Kidney glomerular epithelial cell (primary cell): ENCODE measurements around the gene PPP3CA.
A peak's percentile ranks its signal among the peaks of the same experiment; 100 is the strongest.
"Not testable (repeated sequence)": the region's sequence is repeated elsewhere in the genome, so short reads cannot be mapped to it uniquely, and the experiment has no call there.

Experiments used
- DNase-seq: peaks from one replicate; lab custom pipeline; 2025; lab: John Stamatoyannopoulos, UW

PPP3CA gene

DNA sequence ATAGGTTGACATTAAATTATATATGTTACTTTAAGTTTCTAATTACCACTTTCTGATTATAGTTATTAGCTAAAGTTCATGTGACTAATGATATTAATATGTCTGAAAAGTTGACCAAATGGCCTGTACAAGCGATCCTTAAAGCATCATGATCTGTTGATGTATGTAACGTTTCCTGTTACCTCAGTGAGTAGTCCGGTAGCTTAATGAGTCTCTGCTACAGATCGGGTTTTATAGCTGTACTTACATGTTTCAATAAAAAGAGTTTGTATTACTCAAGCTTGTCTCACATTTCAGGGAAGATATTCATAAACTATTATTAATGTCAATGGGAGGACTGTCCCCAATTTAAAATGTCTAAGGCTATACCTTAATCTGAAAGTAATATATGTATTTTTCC lies 246.3 kb downstream of the PPP3CA start:
- no peak for DNase-seq

DNA sequence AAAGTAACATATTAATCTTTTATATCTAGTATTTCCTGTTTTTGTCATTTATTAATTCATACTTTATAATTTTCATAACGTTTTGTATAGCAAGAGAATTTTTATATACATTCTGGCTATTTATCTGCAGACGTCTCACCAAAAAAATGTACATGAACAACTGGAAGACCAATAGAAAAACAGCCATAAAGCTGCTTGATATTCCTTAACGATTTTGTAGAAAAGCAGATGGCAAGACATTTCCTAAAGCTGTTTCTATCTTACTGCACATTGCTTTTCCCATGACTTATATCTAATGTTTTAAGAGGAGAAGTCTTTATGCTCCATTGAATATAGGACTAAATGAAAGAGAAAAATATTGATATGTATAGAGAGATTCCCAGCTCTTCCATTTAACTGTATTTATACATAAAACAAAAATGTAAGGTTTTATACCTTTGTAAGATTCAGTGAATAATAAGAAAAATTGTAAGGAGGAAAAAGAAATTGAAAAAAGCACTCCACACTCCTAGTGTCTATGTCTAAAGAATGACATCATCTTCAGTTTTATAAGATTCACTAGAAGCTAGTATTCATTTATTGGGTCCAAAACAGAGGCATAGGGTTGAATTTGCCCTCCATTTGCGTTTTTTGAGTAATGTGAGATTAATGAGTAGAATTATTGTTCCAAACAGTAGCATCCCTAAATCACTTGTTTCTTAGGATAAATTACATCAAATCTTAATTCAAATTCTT lies 248.5 kb downstream of the PPP3CA start:
- no peak for DNase-seq

DNA sequence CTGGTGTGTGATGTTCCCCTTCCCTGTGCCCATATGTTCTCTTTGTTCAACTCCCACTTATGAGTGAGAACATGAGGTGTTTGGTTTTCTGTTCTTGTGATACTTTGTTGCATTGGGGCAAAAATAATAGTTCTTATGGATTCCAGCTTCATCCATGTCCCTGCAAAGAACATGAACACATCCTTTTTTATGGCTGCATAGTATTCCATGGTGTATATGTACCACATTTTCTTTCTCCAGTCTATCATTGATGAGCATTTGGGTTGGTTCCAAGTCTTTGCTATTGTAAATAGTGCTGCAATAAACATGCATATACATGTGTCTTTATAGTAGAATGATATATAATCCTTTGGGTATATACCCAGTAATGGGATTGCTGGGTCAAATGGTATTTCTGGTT lies 254.7 kb downstream of the PPP3CA start:
- not testable (repeated sequence) for DNase-seq

DNA sequence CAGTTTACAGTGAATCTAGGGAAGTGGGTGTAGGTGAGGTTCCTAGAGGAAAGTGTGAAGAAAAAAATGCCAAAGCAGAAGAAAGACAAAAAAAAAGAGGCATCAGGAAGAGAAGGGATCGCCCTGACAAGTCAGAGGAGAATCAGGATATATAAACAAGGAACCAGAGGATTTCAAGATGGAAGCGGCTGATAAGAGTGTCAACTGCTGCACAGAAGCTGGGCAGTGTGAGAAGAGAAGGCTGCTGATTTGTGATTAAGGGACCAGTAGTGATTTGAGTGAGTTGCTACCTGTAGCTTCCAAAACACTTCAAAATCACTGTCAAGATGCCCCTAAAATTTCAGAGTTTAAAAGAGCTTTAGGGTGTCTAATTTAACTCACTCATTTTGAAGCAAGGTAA lies 258.2 kb downstream of the PPP3CA start:
- DNase-seq = no peak

DNA sequence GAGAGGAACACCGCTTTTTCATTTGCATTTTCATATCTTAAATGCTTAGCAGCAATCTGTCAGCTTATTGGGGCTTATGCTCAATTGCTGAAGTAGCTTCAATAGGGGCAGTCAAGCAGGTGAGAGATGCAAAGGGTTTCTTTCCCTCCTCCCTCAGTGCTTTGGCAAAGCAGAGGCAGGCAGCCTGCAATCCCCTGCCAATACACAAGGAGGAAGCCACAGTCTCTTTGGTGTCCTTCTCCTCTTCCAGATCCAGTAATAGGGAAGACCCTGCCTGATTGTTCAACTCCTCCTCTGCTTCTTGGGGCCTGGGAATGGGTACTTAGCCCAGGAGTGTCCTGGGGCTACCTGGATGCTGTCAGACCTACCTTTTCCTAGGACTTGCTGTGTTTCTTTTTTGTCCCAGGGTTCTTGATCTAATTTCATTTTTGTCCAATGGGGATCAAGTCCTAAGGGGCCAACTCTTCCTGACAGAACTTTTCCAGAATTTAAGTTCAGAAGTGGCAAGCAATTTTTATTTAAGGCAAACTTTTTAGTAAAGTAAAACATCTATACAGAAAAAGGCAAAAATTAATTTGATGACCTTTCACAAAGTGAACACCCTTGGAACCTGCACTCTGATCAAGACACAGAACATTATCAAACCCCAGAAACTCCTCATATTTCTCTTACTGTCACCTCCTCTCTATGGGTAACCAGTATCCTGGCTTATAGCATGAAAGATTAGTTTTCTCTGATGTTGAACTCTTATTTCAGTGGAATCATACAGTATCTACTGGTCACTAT lies 260.3 kb downstream of the PPP3CA start:
- no peak for DNase-seq

DNA sequence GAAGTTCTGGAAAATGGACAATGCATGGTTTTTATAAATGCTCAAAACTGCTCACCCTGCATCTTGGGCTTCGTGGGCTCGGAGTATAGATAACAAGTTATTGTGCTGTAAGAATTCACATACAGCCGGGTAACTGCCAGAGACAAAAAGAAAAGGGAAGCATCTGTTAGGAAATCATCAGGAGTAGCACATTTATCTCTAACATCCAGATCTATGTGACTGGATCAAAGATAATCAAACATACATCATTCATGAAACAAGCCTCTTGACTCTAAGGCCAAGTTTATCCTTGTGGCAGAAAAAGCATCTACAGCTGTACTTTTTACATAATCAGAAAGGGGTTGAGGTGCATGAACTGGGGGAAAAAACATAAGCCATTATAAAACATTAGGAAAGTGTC lies 264.2 kb downstream of the PPP3CA start:
- no peak for DNase-seq

DNA sequence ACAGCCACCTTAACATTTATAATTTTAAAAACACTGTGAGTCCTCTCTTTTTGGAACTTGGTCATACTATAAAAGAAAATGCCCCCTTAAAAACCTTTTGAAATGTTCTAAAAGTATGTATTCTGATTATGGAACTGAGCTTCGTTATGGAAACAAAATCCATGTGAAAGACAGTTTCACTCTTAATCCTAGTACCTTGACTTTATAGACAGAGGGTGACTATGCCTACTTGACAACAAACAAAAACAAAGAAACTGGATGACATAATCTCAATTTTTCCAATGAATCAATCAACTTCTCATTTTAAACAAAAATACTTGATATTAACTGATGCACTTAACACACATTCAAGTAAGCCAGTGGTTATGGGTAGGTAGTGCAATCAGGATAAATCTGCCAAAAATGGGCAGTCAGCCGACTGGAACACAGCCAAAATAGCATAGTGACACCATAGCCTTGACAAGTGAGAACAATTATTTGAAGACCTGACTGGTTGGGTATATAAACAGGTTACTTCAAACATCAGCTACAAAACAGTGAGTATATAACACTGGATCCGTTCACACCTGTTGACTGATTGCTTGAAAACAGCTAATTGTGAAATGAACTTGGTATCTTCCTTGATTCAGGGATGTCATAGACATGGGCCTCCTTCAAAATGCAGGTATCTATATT lies 265.5 kb downstream of the PPP3CA start:
- no peak for DNase-seq

DNA sequence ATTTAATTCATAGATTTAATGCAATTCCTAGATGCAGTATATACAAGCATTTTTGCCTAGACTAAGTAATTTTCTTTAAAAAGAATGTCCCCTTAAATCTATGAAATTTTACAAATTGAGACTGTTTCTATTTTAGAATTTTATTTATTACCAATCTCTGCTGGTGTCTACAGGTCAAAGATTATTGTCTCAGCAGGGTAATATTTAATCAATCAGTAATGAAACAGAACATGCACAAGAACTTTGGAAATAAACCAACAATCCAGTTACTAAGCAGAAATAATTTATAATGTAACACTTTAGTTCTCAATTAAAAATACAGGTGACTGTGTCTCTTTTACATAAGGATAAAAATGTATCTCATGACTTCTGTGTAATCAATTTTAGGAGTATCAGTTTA lies 266.2 kb downstream of the PPP3CA start:
- no peak for DNase-seq

DNA sequence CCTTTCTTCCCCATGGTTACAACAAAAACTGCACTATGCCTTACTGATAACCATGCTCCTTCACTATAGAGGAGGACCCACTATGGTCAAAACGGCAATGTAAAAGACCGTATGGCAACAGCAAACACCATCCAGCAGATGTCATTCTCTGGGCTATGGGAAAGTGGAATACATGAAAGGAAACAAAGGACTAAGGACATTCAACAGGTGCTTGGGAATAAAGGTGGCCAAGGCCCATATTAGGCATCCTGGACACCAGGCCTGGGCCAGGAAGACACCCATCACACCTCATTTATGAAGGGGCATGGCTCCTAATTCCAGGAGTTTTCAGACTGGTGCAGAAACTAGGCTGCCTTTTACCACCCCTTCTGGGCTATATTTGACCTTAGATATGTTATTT lies 268.4 kb downstream of the PPP3CA start:
- DNase-seq = no peak

DNA sequence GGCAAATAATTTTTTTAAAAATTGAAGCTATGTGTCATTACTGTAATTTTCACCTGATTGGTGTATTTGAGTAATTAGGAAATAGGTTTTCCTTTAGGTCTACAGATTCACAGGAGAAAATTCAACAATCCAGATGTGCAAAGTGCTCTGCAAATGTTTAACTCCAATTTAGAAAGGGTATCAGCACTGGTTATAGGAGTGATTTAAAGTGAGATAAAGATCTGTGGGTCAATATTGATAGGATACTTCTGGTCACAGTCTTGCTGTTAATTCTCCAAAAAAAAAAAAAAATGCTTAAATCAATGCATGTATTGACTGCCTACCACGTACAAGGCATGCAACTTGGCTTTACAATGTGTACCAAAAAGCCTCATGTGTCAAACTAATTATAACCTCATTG lies 271.3 kb downstream of the PPP3CA start:
- DNase-seq = no peak

DNA sequence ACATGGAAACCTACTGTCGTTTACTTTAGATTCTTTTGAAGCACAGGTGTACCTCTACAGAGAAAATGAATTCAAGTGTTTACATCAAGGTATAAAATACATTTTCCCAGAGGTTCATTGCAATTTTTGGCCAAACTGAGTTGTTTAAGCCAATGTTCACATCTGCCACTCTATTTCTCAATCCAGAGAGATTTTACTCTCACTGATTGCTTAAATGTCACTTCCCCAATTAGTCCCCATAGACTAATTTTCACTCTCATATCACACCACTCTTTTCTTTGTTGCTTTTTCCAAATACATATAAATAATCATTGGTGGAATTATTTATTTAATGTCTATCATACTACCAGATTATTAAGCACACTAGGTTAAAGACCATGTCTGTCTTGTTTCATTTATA lies 271.8 kb downstream of the PPP3CA start:
- DNase-seq = no peak

DNA sequence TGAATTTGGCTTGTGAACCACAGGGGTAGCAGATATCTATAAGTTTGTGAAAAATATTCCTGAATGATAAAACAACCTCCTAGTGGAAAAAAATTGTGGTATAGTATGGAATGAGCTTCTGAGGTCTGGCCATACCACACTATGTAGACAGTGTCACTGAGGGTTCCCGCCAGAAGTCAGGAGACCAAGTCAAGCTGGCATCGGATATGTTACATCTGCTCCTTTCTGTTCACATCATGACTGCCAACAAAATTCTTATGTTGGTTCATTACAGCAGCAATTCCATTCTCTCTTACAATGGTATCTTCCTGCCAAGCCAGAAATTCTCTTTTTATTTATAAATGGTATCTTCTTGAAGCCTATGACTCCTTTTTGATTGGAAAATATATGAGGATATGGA lies 273.0 kb downstream of the PPP3CA start:
- no peak for DNase-seq

DNA sequence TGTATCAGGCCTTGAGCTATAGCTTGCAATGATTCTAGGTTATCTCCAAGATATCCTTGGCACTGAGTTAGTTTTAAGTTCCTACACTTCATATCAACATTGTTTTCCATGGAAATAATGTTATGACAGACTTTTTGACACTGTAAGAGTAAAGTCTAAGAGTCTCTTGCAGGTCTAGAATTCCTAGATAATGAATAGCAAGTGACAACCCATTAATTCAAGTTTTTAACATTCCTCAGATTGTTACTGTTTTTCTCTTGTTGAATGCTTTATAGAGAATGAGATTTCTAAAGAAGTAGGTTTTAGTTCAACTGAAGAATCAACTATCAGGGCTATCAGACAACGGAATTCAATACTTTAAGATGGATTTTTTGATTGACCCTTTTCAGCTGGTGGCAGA lies 276.1 kb downstream of the PPP3CA start:
- peak; percentile 9 for DNase-seq

DNA sequence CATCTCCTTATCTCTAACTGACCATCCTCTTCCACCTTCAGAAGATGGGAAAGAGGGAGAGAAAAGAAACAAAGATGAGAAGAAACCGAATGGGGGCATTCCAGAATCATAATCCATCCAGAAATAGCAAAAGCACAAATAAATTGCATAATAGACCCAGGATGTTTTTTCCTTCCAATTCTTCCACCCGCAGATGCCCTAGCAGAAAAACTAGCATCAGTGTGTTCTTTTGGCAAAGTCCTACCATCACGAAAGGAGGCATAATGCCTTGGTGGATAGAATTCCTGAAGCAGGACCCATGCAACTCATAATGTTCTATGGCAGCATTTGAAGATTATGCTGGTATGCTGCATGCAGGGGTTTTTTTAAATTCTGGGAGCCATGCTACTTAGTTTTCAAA lies 279.2 kb downstream of the PPP3CA start:
- DNase-seq = no peak

DNA sequence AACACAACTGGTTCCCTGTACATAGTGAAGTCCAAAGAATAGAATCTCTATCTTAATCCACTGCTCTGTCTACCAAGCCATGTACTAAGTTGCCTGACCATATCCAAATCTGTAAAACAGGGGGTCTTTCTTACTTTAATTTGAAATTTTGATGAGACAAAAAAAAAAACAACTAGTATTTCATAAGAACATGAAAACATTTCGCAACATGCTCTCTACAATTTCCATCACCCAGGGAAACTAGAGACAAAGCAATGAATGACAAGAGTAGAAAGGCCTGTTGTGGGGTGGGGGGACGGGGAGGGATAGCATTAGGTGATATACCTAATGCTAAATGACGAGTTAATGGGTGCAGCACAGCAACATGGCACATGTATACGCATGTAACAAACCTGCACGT lies 279.9 kb downstream of the PPP3CA start:
- no peak for DNase-seq

DNA sequence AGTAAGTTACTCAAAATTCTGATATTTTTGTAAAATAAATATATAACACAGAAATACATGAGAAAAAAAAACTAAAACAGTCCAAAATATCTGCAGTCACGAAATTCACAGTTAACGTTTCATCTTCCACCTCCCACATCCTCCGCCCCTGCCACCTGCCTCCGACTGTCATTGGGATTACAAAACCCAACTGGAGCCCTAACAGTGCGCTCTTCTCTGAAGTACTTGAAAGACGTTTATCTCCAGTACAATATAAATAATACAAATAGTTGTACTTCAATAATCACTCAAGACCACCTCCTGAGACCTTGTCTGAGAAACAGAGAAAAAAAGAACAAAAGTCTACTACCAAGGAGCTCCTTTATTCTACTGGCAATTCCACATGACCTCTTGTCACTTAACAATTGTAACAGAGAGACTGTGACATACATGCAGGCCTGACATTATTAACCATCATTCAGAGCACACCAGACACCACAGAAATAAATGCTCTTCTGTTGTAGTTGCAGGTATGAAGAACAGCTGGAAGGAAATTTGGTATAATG lies 280.6 kb downstream of the PPP3CA start:
- no peak for DNase-seq

DNA sequence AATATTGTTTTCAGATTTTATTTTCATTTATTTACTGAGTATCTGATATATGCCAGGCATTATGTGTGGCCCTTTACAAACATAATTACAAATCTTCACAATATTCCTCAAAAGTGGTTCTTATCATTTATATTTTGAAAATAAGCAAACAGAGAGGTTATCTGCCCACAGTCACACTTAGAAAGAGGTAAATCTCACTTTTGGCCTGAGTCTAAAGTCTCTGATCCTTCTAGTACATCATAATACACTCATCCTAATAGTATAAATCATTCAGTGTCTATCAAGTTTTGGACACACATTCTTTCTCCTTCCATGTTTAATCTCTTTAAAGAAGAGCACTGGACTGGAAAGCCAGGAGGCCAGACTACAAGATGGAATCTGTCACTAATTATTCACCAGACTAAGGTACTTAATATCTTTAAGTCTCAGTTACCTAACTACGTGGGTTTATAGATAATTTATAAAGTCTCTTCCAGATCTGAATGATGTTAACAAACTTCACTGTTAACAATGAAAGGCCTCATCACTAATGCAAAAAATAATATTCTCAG lies 281.3 kb downstream of the PPP3CA start:
- peak; percentile 28 for DNase-seq

DNA sequence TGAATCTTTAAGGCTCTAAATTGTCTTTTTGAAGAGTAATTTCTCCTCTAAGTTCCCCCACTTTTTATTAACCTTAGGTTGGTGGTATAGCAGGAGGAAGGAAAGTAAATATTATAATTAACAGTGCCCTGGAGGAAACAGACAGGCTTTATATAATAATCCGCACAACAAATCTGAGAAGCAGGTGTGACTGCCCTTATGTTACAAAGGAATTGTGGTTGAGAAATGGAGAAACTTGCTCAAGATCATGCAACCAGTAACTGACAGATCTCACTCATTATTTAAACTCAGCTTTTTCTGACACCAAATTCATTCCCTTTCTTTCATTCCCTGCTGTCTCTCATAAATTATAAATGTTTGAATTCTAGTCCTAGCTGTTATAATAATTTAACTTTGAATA lies 282.0 kb downstream of the PPP3CA start:
- DNase-seq = no peak

DNA sequence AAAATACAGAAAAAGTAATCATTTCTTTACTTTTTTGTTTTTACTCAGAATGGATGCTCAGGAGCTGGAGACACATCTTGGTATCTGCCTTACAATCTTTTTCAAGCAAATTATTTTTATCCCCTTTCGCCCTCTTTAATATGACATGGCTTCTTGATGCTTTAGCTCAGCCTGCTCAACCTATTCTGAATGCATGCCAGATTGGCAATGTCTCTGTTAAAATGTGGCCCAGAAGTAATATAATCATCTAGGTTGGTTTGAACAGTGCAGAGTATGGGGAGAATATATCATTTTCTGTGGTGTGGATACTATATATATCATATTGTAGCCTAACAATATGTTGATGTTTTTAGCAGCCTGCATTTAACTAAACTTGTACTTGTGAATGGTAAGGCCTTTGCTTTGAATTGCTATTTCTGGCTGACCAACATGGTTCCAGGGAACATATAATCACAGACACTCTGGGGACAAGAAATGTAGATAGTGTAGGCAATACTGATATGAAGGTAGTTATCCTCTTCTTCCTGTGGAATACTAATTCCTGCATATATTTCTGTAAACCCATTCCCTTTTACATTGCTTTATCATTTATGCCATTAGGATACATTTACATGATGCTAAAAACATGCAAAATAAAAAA lies 282.7 kb downstream of the PPP3CA start:
- no peak for DNase-seq

DNA sequence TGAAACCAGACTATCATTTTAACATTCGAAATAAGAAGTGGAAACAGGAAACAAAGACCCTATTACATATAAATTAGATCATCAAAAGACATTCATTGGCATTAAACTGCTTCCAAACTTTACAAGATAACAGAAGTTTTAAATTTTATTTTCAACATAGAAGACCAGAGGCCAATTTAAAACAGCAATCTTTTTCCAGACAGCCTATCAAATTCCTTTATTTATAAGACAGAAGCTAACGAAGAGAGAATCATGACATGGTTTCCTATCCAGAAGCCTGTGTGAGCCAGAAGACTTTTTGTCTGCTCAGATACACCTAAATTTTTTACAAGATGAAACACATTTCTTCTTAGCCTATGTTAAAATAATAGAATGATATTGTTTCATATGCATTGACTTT lies 291.9 kb downstream of the PPP3CA start:
- DNase-seq = no peak

DNA sequence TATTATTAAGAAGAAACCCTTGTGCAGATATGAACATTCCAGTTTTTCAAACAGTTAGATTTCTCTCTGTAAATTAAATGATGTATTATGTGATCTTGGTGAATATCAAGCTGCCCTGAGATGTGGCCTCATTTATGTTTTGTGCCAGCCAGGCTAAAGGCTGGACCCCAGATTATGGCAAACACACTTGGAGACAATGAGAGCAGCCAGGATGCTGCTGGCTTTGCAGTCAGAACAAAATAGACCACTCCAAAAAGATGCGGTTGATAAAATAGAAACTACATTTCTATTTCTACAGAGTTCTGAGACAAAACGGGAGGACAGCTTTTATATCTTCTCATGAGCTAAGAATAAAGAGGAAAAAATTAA lies 296.5 kb downstream of the PPP3CA start:
- no peak for DNase-seq
